ENCODE data around the gene COL13A1. TPM values are rescaled to one million over a fixed set of nuclear protein-coding genes. Genes with fewer than 3 reads are reported as not detected.

Gene COL13A1
- total RNA-seq, 1 donor from 2014 or later: 20.1 TPM

GRCh38 chr10:69789164-69789576, 12.5 kb upstream of the COL13A1 start:
- DNase-seq (ENCODE audit: extremely low read depth, low read depth, low spot score): no peak

GRCh38 chr10:69791812-69792211, 9.9 kb upstream of the COL13A1 start:
- DNase-seq (ENCODE audit: extremely low read depth, low read depth, low spot score): no peak

DNA sequence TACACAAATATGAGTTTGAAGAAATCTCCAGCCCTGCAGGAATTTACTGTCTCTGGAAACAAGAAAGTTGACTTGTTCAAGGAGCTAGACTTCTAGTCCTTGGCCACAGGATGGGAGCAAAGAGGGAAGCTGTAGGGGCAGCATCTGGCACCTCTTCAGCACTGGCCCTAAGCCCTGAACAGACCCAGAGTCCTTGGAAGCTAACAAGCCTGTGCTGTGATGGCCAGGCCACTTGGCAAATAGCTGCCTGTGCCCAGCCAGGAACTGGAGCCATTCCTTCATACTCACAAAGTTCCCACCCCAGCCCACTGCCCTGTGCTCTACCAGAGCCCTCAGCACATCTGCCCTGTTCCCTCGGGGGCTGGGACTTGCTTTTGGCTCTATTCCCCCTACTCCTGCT, 9.4 kb upstream of the COL13A1 start:
- DNase-seq (ENCODE audit: extremely low read depth, low read depth, low spot score): no peak

DNA sequence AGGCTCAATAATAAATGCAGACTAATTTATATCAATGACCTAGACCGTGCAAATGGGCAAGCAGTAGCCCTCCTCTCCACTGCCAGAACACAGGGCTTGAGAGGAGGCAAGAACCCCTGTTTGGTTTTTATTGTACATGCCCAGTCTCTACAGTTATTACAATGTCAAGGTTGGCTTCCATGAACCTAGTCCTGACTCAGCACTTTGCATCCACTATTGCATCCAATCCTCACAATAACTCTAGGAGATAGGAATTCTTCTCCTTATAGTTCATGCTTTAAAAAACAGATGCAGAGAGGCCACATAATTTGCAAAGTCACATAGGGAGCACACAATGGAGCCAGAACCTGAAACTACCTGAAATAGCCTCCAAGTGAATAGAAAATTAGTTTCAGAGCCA, 7.0 kb upstream of the COL13A1 start:
- no peak for DNase-seq (ENCODE audit: extremely low read depth, low read depth, low spot score)

DNA sequence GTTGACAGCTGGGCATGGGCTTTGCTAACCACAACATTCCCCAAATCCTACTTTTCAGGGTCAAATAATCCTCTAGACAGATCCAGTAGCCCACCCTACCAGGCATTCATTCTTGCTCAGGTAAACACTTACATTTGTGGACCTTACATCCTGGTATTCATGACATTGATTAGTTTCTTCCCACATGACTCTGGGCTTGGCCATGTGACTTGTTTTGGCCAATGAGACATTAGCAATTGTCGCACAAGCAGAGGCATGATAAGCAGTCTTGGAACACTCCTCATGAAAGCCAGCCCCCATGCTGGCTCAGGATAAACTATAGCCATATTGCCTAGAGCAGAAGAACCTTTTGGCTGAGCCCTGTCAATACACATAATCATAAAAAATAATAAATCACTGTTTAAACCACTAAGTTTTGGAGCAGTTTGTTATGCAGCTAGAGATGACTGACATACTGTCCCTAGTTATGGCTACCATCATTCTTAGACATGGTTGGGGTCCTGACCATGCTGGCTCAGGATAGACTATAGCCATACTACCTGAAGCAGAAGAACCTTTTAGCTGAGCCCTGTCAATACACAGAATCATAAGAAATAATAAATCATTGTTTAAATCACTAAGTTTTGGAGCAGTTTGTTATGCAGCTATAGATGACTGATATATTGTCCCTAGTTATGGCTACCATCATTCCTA, 6.3 kb upstream of the COL13A1 start:
- no peak for DNase-seq (ENCODE audit: extremely low read depth, low read depth, low spot score)

DNA sequence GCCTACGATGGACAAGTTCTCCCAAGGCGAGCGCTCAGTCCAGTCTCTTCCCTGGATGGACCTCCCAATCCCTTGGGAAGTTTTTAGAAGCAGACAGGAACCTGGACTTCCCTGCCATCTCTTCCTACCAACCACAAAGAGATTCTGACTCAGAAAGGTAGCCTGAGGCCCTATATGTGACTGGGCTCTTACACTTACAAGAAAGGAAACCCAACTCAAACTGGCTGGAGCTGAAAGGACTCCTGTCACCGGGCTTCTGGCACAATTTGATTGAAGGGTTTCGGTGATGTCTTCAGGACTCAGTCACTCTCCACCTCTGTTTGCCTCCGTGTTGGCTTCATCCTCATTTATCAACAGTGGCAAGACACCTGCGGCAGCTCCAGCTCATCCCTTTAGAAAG, 3.7 kb upstream of the COL13A1 start:
- no peak for DNase-seq (ENCODE audit: extremely low read depth, low read depth, low spot score)

DNA sequence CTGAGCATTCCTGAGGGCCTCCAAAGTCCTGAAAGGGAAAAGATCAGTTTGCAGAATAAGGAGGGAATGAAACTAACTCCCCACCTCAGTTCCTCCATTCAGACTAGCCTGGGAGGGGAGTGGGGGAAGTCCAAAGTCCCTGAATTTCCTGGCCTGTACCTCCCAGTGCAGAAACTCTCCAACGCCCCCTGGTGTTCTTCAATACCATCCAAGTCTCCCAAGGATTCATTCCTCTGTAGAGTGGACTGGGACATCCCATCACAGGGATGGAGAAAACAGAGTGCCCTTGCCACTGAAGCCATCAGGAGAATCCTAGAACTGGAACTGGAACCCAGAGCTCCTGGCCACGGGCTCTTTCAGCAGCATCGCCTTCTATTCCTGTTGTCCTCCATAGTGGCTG, 1.6 kb upstream of the COL13A1 start:
- DNase-seq (ENCODE audit: extremely low read depth, low read depth, low spot score): no peak

DNA sequence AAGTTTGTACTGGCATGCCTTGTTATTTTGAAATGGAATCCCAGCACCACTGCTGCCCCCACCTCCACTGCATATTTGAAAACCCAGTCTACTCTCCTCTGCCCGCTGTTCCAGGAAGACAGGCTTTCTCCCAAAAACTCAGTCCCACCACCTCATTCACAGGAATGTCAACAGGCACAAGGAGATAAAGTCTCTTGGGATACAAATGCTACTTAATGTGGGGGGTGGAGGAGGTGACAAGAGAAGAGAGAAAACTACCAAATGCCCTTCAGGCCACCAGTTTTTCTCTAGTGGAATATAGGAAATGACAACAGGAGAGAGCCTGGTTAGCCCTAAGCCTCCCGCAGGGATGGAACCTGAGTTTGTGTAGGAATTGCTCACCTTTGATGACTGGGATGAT, 1.0 kb upstream of the COL13A1 start:
- DNase-seq (ENCODE audit: extremely low read depth, low read depth, low spot score): no peak

- DNase-seq (ENCODE audit: extremely low read depth, low read depth, low spot score): no peak
These were observed 642 bp upstream of the COL13A1 start for GRCh38 chr10:69801094-69801433.

DNA sequence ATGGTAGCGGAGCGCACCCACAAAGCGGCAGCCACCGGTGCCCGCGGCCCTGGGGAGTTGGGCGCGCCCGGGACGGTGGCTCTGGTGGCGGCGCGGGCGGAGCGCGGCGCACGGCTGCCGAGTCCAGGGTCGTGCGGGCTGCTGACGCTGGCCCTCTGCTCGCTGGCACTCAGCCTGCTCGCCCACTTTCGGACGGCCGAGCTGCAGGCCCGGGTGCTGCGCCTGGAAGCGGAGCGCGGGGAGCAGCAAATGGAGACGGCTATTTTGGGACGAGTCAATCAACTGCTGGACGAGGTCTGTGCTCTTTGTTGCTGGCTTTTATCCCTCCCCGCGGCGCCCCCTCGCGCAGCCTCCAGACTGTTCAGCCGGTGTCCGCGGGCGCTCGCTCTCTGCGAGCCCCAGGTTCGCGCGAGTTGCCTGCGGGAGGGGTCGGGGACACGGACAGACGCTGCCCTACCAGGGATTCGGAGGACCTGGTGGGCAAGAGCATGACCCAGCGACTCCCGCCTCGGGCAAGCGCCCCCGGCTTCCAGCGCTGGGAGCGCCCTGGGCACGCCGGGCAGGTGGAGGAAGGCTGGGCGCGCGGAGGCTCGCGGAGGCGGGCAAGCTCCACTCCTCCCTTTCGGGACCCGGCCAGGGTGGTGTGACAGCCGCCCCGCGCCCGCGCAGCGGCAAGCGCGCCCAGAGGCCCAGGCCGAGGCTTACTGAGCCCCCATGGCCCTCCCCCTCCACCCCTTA, 887 bp downstream of the COL13A1 start:
- DNase-seq (ENCODE audit: extremely low read depth, low read depth, low spot score): no peak

DNA sequence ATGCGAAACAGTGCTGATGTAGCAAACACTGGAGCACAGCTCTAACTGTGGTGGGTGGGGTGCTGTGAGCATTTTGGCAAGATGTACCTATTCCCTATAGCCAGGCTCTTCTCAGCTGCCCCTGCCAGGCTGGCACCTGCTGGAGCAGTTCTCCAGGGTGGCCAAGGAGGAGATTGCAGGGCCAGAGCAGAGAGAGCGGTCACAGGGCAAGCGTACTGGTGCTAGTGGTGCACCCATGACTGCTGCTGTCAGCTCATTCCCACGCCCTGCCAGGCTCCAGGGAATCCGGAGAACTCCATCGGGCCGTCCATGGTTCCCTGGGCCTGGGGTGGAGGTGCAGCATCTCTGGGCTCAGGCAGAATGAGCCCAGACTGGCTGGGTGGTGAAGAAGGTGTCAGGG, 2.1 kb downstream of the COL13A1 start:
- DNase-seq (ENCODE audit: extremely low read depth, low read depth, low spot score): no peak

GRCh38 chr10:69804775-69805174, 3.1 kb downstream of the COL13A1 start:
- no peak for DNase-seq (ENCODE audit: extremely low read depth, low read depth, low spot score)

DNA sequence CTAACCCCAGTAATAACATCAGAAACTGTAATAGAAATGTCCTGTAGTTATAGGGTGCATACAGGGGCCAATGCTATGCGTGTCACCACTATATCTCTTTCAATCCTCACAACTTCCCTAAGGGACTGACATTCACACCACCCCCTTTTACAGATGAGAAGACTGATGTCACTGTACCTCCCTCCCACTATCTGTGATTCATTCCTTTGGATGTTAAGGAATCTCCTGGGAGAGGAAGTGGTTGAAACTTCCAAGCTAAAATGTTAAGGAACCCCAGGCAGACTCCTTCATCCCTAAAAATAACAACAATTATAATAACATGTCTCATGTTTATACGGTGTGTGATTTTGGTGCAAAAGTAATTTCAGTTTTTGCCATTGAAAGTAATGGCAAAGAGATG, 5.4 kb downstream of the COL13A1 start:
- no peak for DNase-seq (ENCODE audit: extremely low read depth, low read depth, low spot score)

DNA sequence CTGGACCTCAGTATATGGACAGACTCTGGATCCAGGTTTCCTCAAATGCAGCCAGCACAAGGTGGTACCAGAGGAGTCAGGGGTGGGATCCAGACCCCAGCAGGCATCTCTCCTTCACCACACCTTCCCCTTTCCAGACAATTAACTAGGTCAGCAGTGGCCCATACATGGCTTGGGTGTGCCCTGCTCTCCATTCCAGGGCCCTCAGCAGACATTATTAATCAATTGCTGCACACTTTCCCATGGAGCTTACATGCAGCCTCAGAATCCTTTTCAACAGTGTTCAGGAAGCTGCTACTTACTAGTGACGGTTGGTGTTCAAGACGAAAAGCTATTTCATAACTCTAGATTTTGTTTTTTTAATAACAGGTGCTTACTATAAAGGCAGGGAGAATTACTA, 6.0 kb downstream of the COL13A1 start:
- DNase-seq (ENCODE audit: extremely low read depth, low read depth, low spot score): no peak

DNA sequence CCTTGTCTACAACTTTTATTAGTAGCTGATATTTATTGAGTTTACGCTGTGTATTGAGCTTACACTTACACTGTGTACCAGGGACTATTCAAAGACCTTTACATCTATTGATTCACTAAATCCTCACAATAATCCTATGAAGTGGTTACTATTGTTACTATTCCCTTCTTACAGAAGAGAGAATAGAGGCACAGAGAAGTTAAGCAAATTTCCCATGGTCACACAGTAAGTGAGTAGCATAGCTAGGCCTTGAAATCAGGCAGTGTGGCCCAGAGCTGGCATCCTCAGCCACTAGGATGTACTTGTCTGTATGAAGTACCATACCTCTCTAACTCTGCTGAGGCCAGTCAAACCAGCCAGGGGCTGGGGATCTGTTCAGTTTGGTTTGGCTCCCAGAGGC, 7.6 kb downstream of the COL13A1 start:
- no peak for DNase-seq (ENCODE audit: extremely low read depth, low read depth, low spot score)

DNA sequence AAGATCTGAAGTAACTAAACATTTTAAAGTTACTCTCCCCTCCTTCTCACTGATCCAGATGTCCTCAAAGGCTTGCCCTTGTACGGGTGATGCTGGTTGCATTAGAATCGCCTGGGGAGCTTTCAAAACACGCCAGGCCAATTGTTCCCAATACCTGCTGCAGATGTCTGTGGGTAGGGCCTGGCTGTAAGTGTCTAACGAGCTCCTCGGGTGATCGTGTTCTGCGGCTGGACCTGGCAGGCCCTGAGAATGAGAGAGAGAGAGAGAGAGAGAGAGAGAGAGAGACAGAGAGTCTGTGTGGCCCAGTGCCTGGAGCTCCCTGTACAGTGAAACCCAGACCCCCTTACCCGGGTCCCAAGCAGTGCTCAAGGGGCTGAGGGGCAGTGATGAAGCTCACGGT, 8.4 kb downstream of the COL13A1 start:
- DNase-seq (ENCODE audit: extremely low read depth, low read depth, low spot score): no peak

- no peak for DNase-seq (ENCODE audit: extremely low read depth, low read depth, low spot score)
These were observed 9.1 kb downstream of the COL13A1 start for GRCh38 chr10:69810675-69811397.

- DNase-seq (ENCODE audit: extremely low read depth, low read depth, low spot score): no peak
These were observed 11.9 kb downstream of the COL13A1 start for GRCh38 chr10:69813632-69814031.

- DNase-seq (ENCODE audit: extremely low read depth, low read depth, low spot score): no peak
These were observed 12.5 kb downstream of the COL13A1 start for GRCh38 chr10:69814251-69814650.

DNA sequence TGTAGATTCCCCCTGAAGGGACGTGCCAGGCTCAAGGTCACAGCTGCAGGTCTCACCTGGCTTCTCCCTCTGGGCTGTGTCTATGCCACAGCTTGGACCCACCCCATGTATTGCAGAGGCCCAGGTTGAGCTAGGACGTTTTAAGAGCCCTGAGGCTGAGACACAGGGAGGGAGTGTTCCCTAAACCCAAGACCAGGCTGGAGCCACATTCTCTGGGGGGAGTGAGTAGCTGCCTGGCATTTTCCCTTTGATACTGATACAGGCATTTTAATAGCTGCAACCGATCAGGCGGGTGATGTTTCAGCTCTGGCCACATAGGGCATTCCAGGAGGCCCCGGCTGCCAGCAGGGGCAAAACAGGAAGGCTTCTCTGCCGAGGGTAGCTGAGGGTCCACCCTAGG, 13.4 kb downstream of the COL13A1 start:
- DNase-seq (ENCODE audit: extremely low read depth, low read depth, low spot score): no peak

GRCh38 chr10:69816521-69816920, 14.8 kb downstream of the COL13A1 start:
- no peak for DNase-seq (ENCODE audit: extremely low read depth, low read depth, low spot score)

DNA sequence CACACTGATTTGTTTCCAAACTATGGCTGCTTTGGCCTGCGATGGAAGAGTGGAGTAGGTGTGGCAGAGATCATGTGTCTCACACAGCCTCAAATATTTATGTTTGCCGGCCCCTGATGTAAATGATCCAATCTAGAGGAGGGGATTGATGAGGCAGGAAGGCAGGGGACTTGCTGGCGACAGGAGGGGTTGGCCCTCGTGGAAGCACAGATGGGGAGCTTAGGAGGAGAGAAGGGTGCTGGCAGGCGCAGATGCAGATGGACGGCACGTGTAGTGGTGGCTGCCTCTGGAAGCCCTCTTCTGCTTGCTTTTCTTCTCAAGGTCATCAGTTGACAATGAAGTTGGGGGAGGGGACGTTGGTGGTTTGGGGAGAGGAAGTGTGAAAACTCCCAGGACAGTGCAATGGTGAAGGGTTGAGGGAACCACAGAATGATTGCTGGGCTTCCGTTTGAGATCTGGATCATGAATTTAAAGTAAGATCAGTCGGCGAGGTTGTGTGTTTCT, 15.4 kb downstream of the COL13A1 start:
- DNase-seq (ENCODE audit: extremely low read depth, low read depth, low spot score): no peak

Data from glomerular endothelial cell (primary cell).